Measurements from ENCODE around the gene PPP6R3. TPM values are rescaled to one million over a fixed set of nuclear protein-coding genes. Genes with fewer than 3 reads are reported as not detected.

Gene PPP6R3
- total RNA-seq, 2 donors from 2014 or later: 95.0 to 103 TPM

- Histone ChIP-seq H3K9me3 (no peaks in the 10 kb centered on the region), H3K4me1 (no peaks in the 10 kb centered on the region), H3K27ac (no peak overlapping the region), H3K36me3 (no peaks in the 10 kb centered on the region), H3K9ac (ENCODE audit: low read depth in 2 of 2, low read length in 2 of 2) (no peak overlapping the region), H3K4me3 (no peak overlapping the region), H3K27me3 (no peaks in the 10 kb centered on the region)
- no peak for TF ChIP-seq CTCF (IDR thresholded peaks at IDR 0.05)
- intact Hi-C loops (cut with DNase I): no loop called here
- no peak for DNase-seq
These were observed 89.9 kb downstream of the PPP6R3 start for GRCh38 chr11:68550485-68550817.

- TF ChIP-seq CTCF (IDR thresholded peaks at IDR 0.05): no peak
- Histone ChIP-seq H3K9ac (ENCODE audit: low read depth in 2 of 2, low read length in 2 of 2) (no peak overlapping the region), H3K27me3 (no peaks in the 10 kb centered on the region), H3K27ac (no peak overlapping the region), H3K4me1 (no peaks in the 10 kb centered on the region), H3K36me3 (no peaks in the 10 kb centered on the region), H3K4me3 (no peak overlapping the region), H3K9me3 (no peaks in the 10 kb centered on the region)
- DNase-seq: no peak
- intact Hi-C loops (cut with DNase I): no loop called here
These were observed 90.7 kb downstream of the PPP6R3 start for GRCh38 chr11:68551223-68551622.

- no peaks in the 10 kb centered on the region for H3K36me3 ChIP-seq
- H3K27ac ChIP-seq: no peak overlapping the region
- no peaks in the 10 kb centered on the region for H3K27me3 ChIP-seq
- no peak for DNase-seq
- H3K9me3 ChIP-seq: no peaks in the 10 kb centered on the region
- H3K9ac ChIP-seq (ENCODE audit: low read depth in 2 of 2, low read length in 2 of 2): no peak overlapping the region
- intact Hi-C loops (cut with DNase I): no loop called here
- no peaks in the 10 kb centered on the region for H3K4me1 ChIP-seq
- no peak overlapping the region for H3K4me3 ChIP-seq
- TF ChIP-seq CTCF (IDR thresholded peaks at IDR 0.05): no peak
These were observed 91.2 kb downstream of the PPP6R3 start for GRCh38 chr11:68551777-68552176.

GRCh38 chr11:68552542-68552941 is 92.0 kb downstream of the PPP6R3 start:
- Histone ChIP-seq H3K9ac (ENCODE audit: low read depth in 2 of 2, low read length in 2 of 2) (no peak overlapping the region), H3K4me1 (no peaks in the 10 kb centered on the region), H3K27ac (no peak overlapping the region), H3K9me3 (no peaks in the 10 kb centered on the region), H3K27me3 (no peaks in the 10 kb centered on the region), H3K4me3 (no peak overlapping the region), H3K36me3 (no peaks in the 10 kb centered on the region)
- TF ChIP-seq CTCF (IDR thresholded peaks at IDR 0.05): no peak
- DNase-seq: no peak
- intact Hi-C loops (cut with DNase I): no loop called here

- no peak overlapping the region for H3K4me3 ChIP-seq
- no peak overlapping the region for H3K27ac ChIP-seq
- no peaks in the 10 kb centered on the region for H3K9me3 ChIP-seq
- DNase-seq: no peak
- intact Hi-C loops (cut with DNase I): no loop called here
- no peak overlapping the region for H3K9ac ChIP-seq (ENCODE audit: low read depth in 2 of 2, low read length in 2 of 2)
- peaks cover 11% of the 10 kb centered on the region for H3K36me3 ChIP-seq
- no peaks in the 10 kb centered on the region for H3K27me3 ChIP-seq
- H3K4me1 ChIP-seq: no peaks in the 10 kb centered on the region
- TF ChIP-seq CTCF (IDR thresholded peaks at IDR 0.05): no peak
These were observed 99.7 kb downstream of the PPP6R3 start for GRCh38 chr11:68560216-68560615.

GRCh38 chr11:68563454-68563853 is 102.9 kb downstream of the PPP6R3 start:
- Histone ChIP-seq H3K27me3 (no peaks in the 10 kb centered on the region), H3K9me3 (no peaks in the 10 kb centered on the region), H3K4me1 (no peaks in the 10 kb centered on the region), H3K9ac (ENCODE audit: low read depth in 2 of 2, low read length in 2 of 2) (no peak overlapping the region), H3K36me3 (peaks cover 16% of the 10 kb centered on the region), H3K27ac (no peak overlapping the region), H3K4me3 (no peak overlapping the region)
- no peak for DNase-seq
- intact Hi-C loops (cut with DNase I): no loop called here
- TF ChIP-seq CTCF (IDR thresholded peaks at IDR 0.05): no peak
